SK-N-SH treated with all-trans-retinoic acid at 6 μM for 48 hours (cell line): ENCODE results near the gene MTCL1.
"Not testable (repeated sequence)": the region's sequence is repeated elsewhere in the genome, so short reads cannot be mapped to it uniquely, and the experiment has no call there.

ENCODE experiments used
- ESRRG ChIP-seq: fragments of 250-450 bp; sonication (Bioruptor Pico); IDR thresholded peaks from 2 replicates; pipeline ENCODE4 v1.6.1; 2021; ENCODE audit warnings: mild to moderate bottlenecking
- GLIS3 ChIP-seq: fragments of 250-450 bp; sonication (Bioruptor Pico); IDR thresholded peaks from 2 replicates; pipeline ENCODE4 v1.5.0; 2020; ENCODE audit warnings: mild to moderate bottlenecking, moderate library complexity
- ISL1 ChIP-seq: fragments of 250-450 bp; sonication (Bioruptor Pico); IDR thresholded peaks from 2 replicates; pipeline ENCODE4 v2.1.2; 2022; ENCODE audit warnings: mild to moderate bottlenecking, moderate library complexity
- OSR1 ChIP-seq: fragments of 250-450 bp; sonication (Bioruptor Pico); IDR thresholded peaks from 2 replicates; pipeline ENCODE4 v1.8.0; 2022; ENCODE audit warnings: moderate library complexity, mild to moderate bottlenecking, inconsistent platforms
- PATZ1 ChIP-seq: fragments of 250-450 bp; sonication (Bioruptor Pico); IDR thresholded peaks from 2 replicates; pipeline ENCODE4 v1.8.0; 2020; ENCODE audit warnings: mild to moderate bottlenecking, moderate library complexity, borderline replicate concordance
- RARB ChIP-seq: fragments of 250-450 bp; sonication (Bioruptor Pico); IDR thresholded peaks from 2 replicates; pipeline ENCODE4 v1.8.0; 2021; ENCODE audit warnings: mild to moderate bottlenecking, moderate library complexity
- TCF4 ChIP-seq: fragments of 250-450 bp; sonication (Bioruptor Pico); IDR thresholded peaks from 2 replicates; pipeline ENCODE4 v1.8.0; 2021; ENCODE audit warnings: mild to moderate bottlenecking, moderate library complexity, borderline replicate concordance
- ZFP3 ChIP-seq: fragments of 250-450 bp; sonication (Bioruptor Pico); IDR thresholded peaks from 2 replicates; pipeline ENCODE4 v1.5.0; 2020; ENCODE audit warnings: mild to moderate bottlenecking, moderate library complexity
- ZFP30 ChIP-seq: fragments of 450-650 bp; formaldehyde crosslinking; IDR thresholded peaks from 2 replicates; pipeline ENCODE4 v1.5.0; 2022; ENCODE audit warnings: mild to moderate bottlenecking, moderate library complexity
- TF ChIP-seq, protein P1 (sequence below): fragments of 250-450 bp; sonication (Bioruptor Pico); IDR thresholded peaks from 2 replicates; pipeline ENCODE4 v1.5.1; 2020; ENCODE audit warnings: low read depth, mild to moderate bottlenecking, moderate library complexity

GRCh38 chr18:8761535-8761934 is 56.2 kb downstream of the MTCL1 start:
- TF ChIP-seq GLIS3 (CRISPR knock-in tag); PATZ1 (CRISPR knock-in tag); TCF4 (CRISPR knock-in tag); ZFP30 (CRISPR knock-in tag); OSR1 (CRISPR knock-in tag); ESRRG (CRISPR knock-in tag); RARB (CRISPR knock-in tag); ISL1 (CRISPR knock-in tag); ZFP3: not testable (repeated sequence)
- TF ChIP-seq, protein P1, sequence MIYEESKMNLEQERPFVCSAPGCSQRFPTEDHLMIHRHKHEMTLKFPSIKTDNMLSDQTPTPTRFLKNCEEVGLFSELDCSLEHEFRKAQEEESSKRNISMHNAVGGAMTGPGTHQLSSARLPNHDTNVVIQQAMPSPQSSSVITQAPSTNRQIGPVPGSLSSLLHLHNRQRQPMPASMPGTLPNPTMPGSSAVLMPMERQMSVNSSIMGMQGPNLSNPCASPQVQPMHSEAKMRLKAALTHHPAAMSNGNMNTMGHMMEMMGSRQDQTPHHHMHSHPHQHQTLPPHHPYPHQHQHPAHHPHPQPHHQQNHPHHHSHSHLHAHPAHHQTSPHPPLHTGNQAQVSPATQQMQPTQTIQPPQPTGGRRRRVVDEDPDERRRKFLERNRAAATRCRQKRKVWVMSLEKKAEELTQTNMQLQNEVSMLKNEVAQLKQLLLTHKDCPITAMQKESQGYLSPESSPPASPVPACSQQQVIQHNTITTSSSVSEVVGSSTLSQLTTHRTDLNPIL (CRISPR knock-in tag), result not testable (repeated sequence)
